Heart left ventricle (tissue), 16 donors: ENCODE measurements around the gene ABCA10. TPM values are rescaled to one million over a fixed set of nuclear protein-coding genes. Genes with fewer than 3 reads are reported as not detected.
A peak's percentile ranks its signal among the peaks of the same experiment; 100 is the strongest.
"Not testable (repeated sequence)": the region's sequence is repeated elsewhere in the genome, so short reads cannot be mapped to it uniquely, and the experiment has no call there.

Source experiments
- ATAC-seq, 4 donors: fragments of 200-7000 bp; cut with Tn5 transposase; one replicate each; pipeline ENCODE4 v1.9.1; 2020 to 2022; ENCODE audit warnings: moderate library complexity in 4 of 4, mild to moderate bottlenecking in 3 of 4, moderate number of reproducible peaks in 1 of 4
- DNase-seq, 5 donors: peaks; one replicate each; pipeline ENCODE4 v3.0.0-alpha.2; 2020
- H3K27ac ChIP-seq, 12 donors: fragments of 200-600 bp; sonication (generic) in 4 of 12; one replicate each; pipeline versions ENCODE4 v1.5.0 to v1.8.0; 2016 to 2022; ENCODE audit warnings: mild to moderate bottlenecking in 2 of 12
- H3K27me3 ChIP-seq, 9 donors: fragments of 200-600 bp; sonication (generic) in 2 of 9; one replicate each; pipeline versions ENCODE4 v1.5.1 to v1.8.0; 2016 to 2022; ENCODE audit warnings: mild to moderate bottlenecking in 3 of 9
- H3K36me3 ChIP-seq, 9 donors: fragments of 200-600 bp; sonication (generic) in 2 of 9; one replicate each; pipeline versions ENCODE4 v1.5.0 to v1.8.0; 2018 to 2022; ENCODE audit warnings: mild to moderate bottlenecking in 2 of 9
- H3K4me1 ChIP-seq, 12 donors: fragments of 200-600 bp; sonication (generic) in 4 of 12; one replicate each; pipeline versions ENCODE4 v1.5.0 to v1.8.0; 2016 to 2022; ENCODE audit warnings: mild to moderate bottlenecking in 3 of 12
- H3K4me3 ChIP-seq, 12 donors: fragments of 200-600 bp; sonication (generic) in 4 of 12; one replicate each; pipeline versions ENCODE4 v1.5.0 to v1.8.0; 2017 to 2022; ENCODE audit warnings: mild to moderate bottlenecking in 9 of 12, moderate library complexity in 4 of 12
- H3K9me3 ChIP-seq, 12 donors: fragments of 200-600 bp; sonication (generic) in 4 of 12; one replicate each; pipeline versions ENCODE4 v1.5.0 to v1.8.0; 2016 to 2022; ENCODE audit warnings: mild to moderate bottlenecking in 1 of 12
- CTCF ChIP-seq, 12 donors: fragments of 200-600 bp; sonication (generic) in 4 of 12; IDR thresholded peaks; one replicate each; pipeline versions ENCODE4 v1.5.0 to v1.8.0; 2018 to 2022; ENCODE audit warnings: antibody characterized with exemption in 12 of 12, mild to moderate bottlenecking in 5 of 12
- POLR2A ChIP-seq, 2 donors: fragments of 450-650 bp; IDR thresholded peaks; one replicate each; pipeline ENCODE4 v1.6.1; 2017; ENCODE audit warnings: antibody characterized with exemption in 2 of 2, mild to moderate bottlenecking in 2 of 2, moderate library complexity in 2 of 2
- WGBS, 4 donors: extraction: QIAGEN DNeasy Blood & Tissue Kit in 2 of 4; methylation state at CpG; one replicate each; pipeline versions ENCODE4 v1.1.5 to v1.1.7; 2013 to 2018; 5-methylcytosine and 5-hydroxymethylcytosine counted together
- intact Hi-C, 10 donors: fragments of 100-400 bp; cut with DNase I; formaldehyde crosslinking; loops; one replicate each; pipeline versions ENCODE4 v1.11.1 to v1.14.2; 2022
- polyA plus RNA-seq, 2 donors: library from polyadenylated mRNA; stranded (reverse); fragments of 200-250 nt; gene quantifications; one replicate each; pipeline ENCODE4 v1.2.3, GENCODE V29; 2013
- total RNA-seq, 9 donors: library from RNA; depleted of rRNA in 2 of 9; stranded (reverse); fragments of >200 nt in 2 of 9; fragmentation: NEBNext Ultra II Directional in 3 of 9; extraction: Animal tissue kit (Norgen Biotek cat#: 25700) in 3 of 9; gene quantifications; one replicate each; pipeline versions ENCODE4 v1.1.0 to v1.2.4, GENCODE V29; 2016 to 2023
- donor health status: ischemic (EF 13 %, LVEDD 7.1; RV severe dilation, severe dysfunction).
- donor health status: healthy with polysubstance abuse.
- donor health status: DM: no; HTN: yes; CAD: no.
- donor health status: DM: no; HTN: no; CAD: no.
- donor health status: ischemic (EF 25% LVEDD 6.9; RV normal size, moderate dysfunction).
- donor health status: ischemic (EF 25% LVEDD 5.7; RV mildly dilated, moderate dysfunction).
- donor health status: healthy.
- donor health status: DM: yes; HTN: yes; CAD: no.
- donor health status: ischemic (EF 35%, LVEDD 5.7; RV mildly dilated, moderate dysfunction).
- donor health status: nonischemic (EF 11% LVEDD 7.7; RV severe dilation, severe dysfunction).
- donor health status: DM: yes; HTN: yes; CAD: no.
- donor health status: PGD.
- donor health status: ischemic (EF 29% LVEDD 5.4; RV normal size, mild dysfunction).
- donor health status: nonischemic (EF 23%, LVEDD 6.1; RV moderate dilation, normal function).

ABCA10 gene
- total and polyA plus RNA-seq, 11 donors: 0.58 to 13.8 (median 2.0) TPM

- Histone ChIP-seq H3K27ac (no peak overlapping the region), H3K9me3 (peaks cover 0 to 1% (median 0%) of the 10 kb centered on the region in 12 donors), H3K27me3 (no peaks in the 10 kb centered on the region), H3K36me3 (no peaks in the 10 kb centered on the region), H3K4me3 (no peak overlapping the region), H3K4me1 (peaks cover 0 to 5% (median 0%) of the 10 kb centered on the region in 12 donors)
- ATAC-seq (no peak), DNase-seq (no peak)
- TF ChIP-seq POLR2A (IDR thresholded peaks at IDR 0.05): no peak
- TF ChIP-seq CTCF (IDR thresholded peaks at IDR 0.05): no peak
- intact Hi-C loops: no loop called here
- 72 to 77% (median 75%) methylated on average over 4 of the region's 4 CpGs for WGBS, 4 donors
Measured at GRCh38 chr17:69207151-69207550, 21.5 kb downstream of the ABCA10 start.

- 59 to 73% (median 65%) methylated on average over 6 of the region's 6 CpGs for WGBS, 4 donors
- Histone ChIP-seq H3K36me3 (peaks cover 0 to 14% (median 0%) of the 10 kb centered on the region in 9 donors), H3K27ac (no peak overlapping the region), H3K4me3 (no peak overlapping the region), H3K9me3 (no peaks in the 10 kb centered on the region), H3K4me1 (no peaks in the 10 kb centered on the region), H3K27me3 (no peaks in the 10 kb centered on the region)
- TF ChIP-seq POLR2A (IDR thresholded peaks at IDR 0.05) (no peak), CTCF (IDR thresholded peaks at IDR 0.05) (no peak)
- ATAC-seq (no peak), DNase-seq (no peak)
- intact Hi-C loops: no loop called here
Measured at GRCh38 chr17:69198238-69198637, 30.4 kb downstream of the ABCA10 start.

GRCh38 chr17:69196105-69196653 lies 32.4 kb downstream of the ABCA10 start:
- H3K9me3 ChIP-seq, H3K4me3 ChIP-seq, ATAC-seq, H3K4me1 ChIP-seq, H3K27ac ChIP-seq, intact Hi-C loops, H3K27me3 ChIP-seq: not testable (repeated sequence)
- peak in 1 of 5 donors; percentile 51 for DNase-seq
- WGBS, 4 donors: 94 to 97% (median 96%) methylated on average over 29 to 40 of the region's 40 CpGs
- peaks cover 0 to 34% (median 0%) of the 10 kb centered on the region in 9 donors for H3K36me3 ChIP-seq

GRCh38 chr17:69192754-69193153 lies 35.9 kb downstream of the ABCA10 start:
- H3K27ac ChIP-seq: no peak overlapping the region
- no peaks in the 10 kb centered on the region for H3K9me3 ChIP-seq
- no peak for ATAC-seq
- H3K4me1 ChIP-seq: no peaks in the 10 kb centered on the region
- no peak for DNase-seq
- TF ChIP-seq CTCF (IDR thresholded peaks at IDR 0.05) (no peak), POLR2A (IDR thresholded peaks at IDR 0.05) (no peak)
- peaks cover 0 to 56% (median 0%) of the 10 kb centered on the region in 9 donors for H3K36me3 ChIP-seq
- no peak overlapping the region for H3K4me3 ChIP-seq
- no peaks in the 10 kb centered on the region for H3K27me3 ChIP-seq
- intact Hi-C loops: no loop called here

- 93 to 98% (median 96%) methylated on average over 2 of the region's 2 CpGs for WGBS, 4 donors
- no peak for TF ChIP-seq POLR2A (IDR thresholded peaks at IDR 0.05)
- H3K27ac ChIP-seq: no peak overlapping the region
- peaks cover 0 to 47% (median 0%) of the 10 kb centered on the region in 9 donors for H3K36me3 ChIP-seq
- no peaks in the 10 kb centered on the region for H3K9me3 ChIP-seq
- H3K27me3 ChIP-seq: no peaks in the 10 kb centered on the region
- DNase-seq: no peak
- ATAC-seq: no peak
- no peaks in the 10 kb centered on the region for H3K4me1 ChIP-seq
- no peak overlapping the region for H3K4me3 ChIP-seq
- intact Hi-C loops: no loop called here
Measured at GRCh38 chr17:69188796-69189195, 39.8 kb downstream of the ABCA10 start.
